Measurements from ENCODE around the gene CNN2. TPM values are rescaled to one million over a fixed set of nuclear protein-coding genes. Genes with fewer than 3 reads are reported as not detected.

CNN2 gene
- 183 TPM for total RNA-seq

GRCh38 chr19:1025960-1026782 is at the start of gene CNN2:
Gene CNN2, plus strand, starts transcription at chr19:1026608. Its CDS starts 54 bp downstream, at chr19:1026662.
- ATAC-seq: peak; percentile 69

GRCh38 chr19:977058-977464 is 49.3 kb upstream of the CNN2 start:
- ATAC-seq: peak; percentile 8

GRCh38 chr19:979318-979741 is 47.1 kb upstream of the CNN2 start:
- no peak for ATAC-seq

GRCh38 chr19:980133-980998 is 46.0 kb upstream of the CNN2 start:
- ATAC-seq: no peak

GRCh38 chr19:982567-983170 is 43.7 kb upstream of the CNN2 start:
- ATAC-seq: peak; percentile 70

- peak; percentile 86 for ATAC-seq
Observed at GRCh38 chr19:984165-984967, 42.0 kb upstream of the CNN2 start, which contains the start of gene WDR18. Gene WDR18, plus strand, starts transcription at chr19:984345. Its CDS starts 9 bp downstream, at chr19:984354.

- no peak for ATAC-seq
Observed at GRCh38 chr19:986083-986482, 40.3 kb upstream of the CNN2 start.

- no peak for ATAC-seq
Observed at GRCh38 chr19:988081-988480, 38.3 kb upstream of the CNN2 start.

GRCh38 chr19:988510-988909 is 37.9 kb upstream of the CNN2 start:
- no peak for ATAC-seq

GRCh38 chr19:989381-990081 is 36.9 kb upstream of the CNN2 start:
- no peak for ATAC-seq

- no peak for ATAC-seq
Observed at GRCh38 chr19:990119-990571, 36.3 kb upstream of the CNN2 start.

- no peak for ATAC-seq
Observed at GRCh38 chr19:990746-991145, 35.7 kb upstream of the CNN2 start.

- ATAC-seq: peak; percentile 58
Observed at GRCh38 chr19:991174-991931, 35.1 kb upstream of the CNN2 start.

GRCh38 chr19:991932-992669 is 34.3 kb upstream of the CNN2 start:
- no peak for ATAC-seq

- no peak for ATAC-seq
Observed at GRCh38 chr19:992670-993055, 33.7 kb upstream of the CNN2 start.

GRCh38 chr19:993361-993830 is 33.0 kb upstream of the CNN2 start:
- ATAC-seq: no peak

- ATAC-seq: no peak
Observed at GRCh38 chr19:993831-994393, 32.5 kb upstream of the CNN2 start.

- no peak for ATAC-seq
Observed at GRCh38 chr19:994516-994915, 31.9 kb upstream of the CNN2 start.

GRCh38 chr19:995051-995827 is 31.2 kb upstream of the CNN2 start:
- ATAC-seq: no peak

Data from esophagus mucosa (tissue), 1 donor.